WTC11 (cell line): ENCODE data around the gene HSPG2. TPM values are rescaled to one million over a fixed set of nuclear protein-coding genes. Genes with fewer than 3 reads are reported as not detected.

Experiments
- ATAC-seq: fragments of 200-7000 bp; cut with Tn5 transposase; 2 replicates; pipeline ENCODE4 v1.10.0; 2021; ENCODE audit warnings: mild to moderate bottlenecking, moderate library complexity
- CTCF ChIA-PET: fragments of 300-600 bp; sonication (Branson Sonifier 250); formaldehyde crosslinking; loops from one replicate; lab custom pipeline; 2021; ENCODE audit warnings: antibody characterized with exemption; lab: Charles Lee
- POLR2A ChIA-PET: fragments of 350-600 bp; sonication (Branson Sonifier 250); formaldehyde crosslinking; loops from one replicate; lab custom pipeline; 2021; ENCODE audit warnings: antibody characterized with exemption; lab: Charles Lee
- DNase-seq: peaks from one replicate; pipeline ENCODE4 v3.0.0; 2021; ENCODE audit warnings: low spot score
- H3K27ac Mint-ChIP-seq: 2 replicates; pipeline ENCODE4 v1.8.0; 2021; ENCODE audit warnings: mixed read lengths
- H3K27me3 Mint-ChIP-seq: 2 replicates; pipeline ENCODE4 v1.8.0; 2021; ENCODE audit warnings: low read depth, mild to moderate bottlenecking, moderate library complexity, mixed read lengths
- H3K36me3 Mint-ChIP-seq: 2 replicates; pipeline ENCODE4 v1.8.0; 2021; ENCODE audit warnings: mixed read lengths
- H3K4me1 Mint-ChIP-seq: 2 replicates; pipeline ENCODE4 v1.8.0; 2022; ENCODE audit warnings: mixed read lengths
- H3K4me3 Mint-ChIP-seq: 2 replicates; pipeline ENCODE4 v1.8.0; 2021; ENCODE audit warnings: mild to moderate bottlenecking, moderate library complexity, mixed read lengths
- H3K9me3 Mint-ChIP-seq: 2 replicates; pipeline ENCODE4 v1.8.0; 2021; ENCODE audit warnings: mixed read lengths
- AR ChIP-seq: fragments of 250-450 bp; sonication (Bioruptor Pico); IDR thresholded peaks from 2 replicates; pipeline ENCODE4 v1.9.0; 2021; ENCODE audit warnings: mild to moderate bottlenecking
- ATF1 ChIP-seq: sonication (generic); formaldehyde crosslinking; IDR thresholded peaks from 2 replicates; pipeline ENCODE4 v1.8.1; 2023; ENCODE audit warnings: mild to moderate bottlenecking, moderate library complexity, missing genetic modification reagents
- ATF3 ChIP-seq: sonication (generic); formaldehyde crosslinking; conservative IDR thresholded peaks from 2 replicates; pipeline ENCODE4 v1.8.1; 2022; ENCODE audit warnings: mild to moderate bottlenecking, missing genetic modification reagents
- E2F1 ChIP-seq: sonication (generic); formaldehyde crosslinking; IDR thresholded peaks from 2 replicates; pipeline ENCODE4 v1.8.0; 2022; ENCODE audit warnings: mild to moderate bottlenecking, missing genetic modification reagents
- E2F4 ChIP-seq: sonication (generic); formaldehyde crosslinking; IDR thresholded peaks from 2 replicates; pipeline ENCODE4 v1.8.1; 2022; ENCODE audit warnings: low read depth, mild to moderate bottlenecking, moderate library complexity, missing genetic modification reagents, borderline replicate concordance
- FOXP1 ChIP-seq: sonication (generic); formaldehyde crosslinking; IDR thresholded peaks from 2 replicates; pipeline ENCODE4 v1.8.0; 2022; ENCODE audit warnings: missing genetic modification reagents, mild to moderate bottlenecking, moderate library complexity, borderline replicate concordance
- HMGXB4 ChIP-seq: sonication (generic); formaldehyde crosslinking; IDR thresholded peaks from 2 replicates; pipeline ENCODE4 v1.8.1; 2023; ENCODE audit warnings: mild to moderate bottlenecking, moderate library complexity, missing genetic modification reagents
- IRF2 ChIP-seq: sonication (generic); formaldehyde crosslinking; IDR thresholded peaks from 2 replicates; pipeline ENCODE4 v1.8.0; 2022; ENCODE audit warnings: low read depth, missing genetic modification reagents, borderline replicate concordance
- MXD4 ChIP-seq: fragments of 250-450 bp; sonication (Bioruptor Pico); IDR thresholded peaks from 2 replicates; pipeline ENCODE4 v1.8.0; 2021; ENCODE audit warnings: mild to moderate bottlenecking, moderate library complexity, borderline replicate concordance
- MYBL2 ChIP-seq: sonication (generic); formaldehyde crosslinking; IDR thresholded peaks from 2 replicates; pipeline ENCODE4 v1.8.1; 2023; ENCODE audit warnings: mild to moderate bottlenecking, moderate library complexity, missing genetic modification reagents
- NFE2L1 ChIP-seq: sonication (generic); formaldehyde crosslinking; IDR thresholded peaks from 2 replicates; pipeline ENCODE4 v1.8.1; 2023; ENCODE audit warnings: missing genetic modification reagents
- PRDM15 ChIP-seq: sonication (generic); formaldehyde crosslinking; IDR thresholded peaks from 2 replicates; pipeline ENCODE4 v1.8.0; 2022; ENCODE audit warnings: missing genetic modification reagents
- SMAD4 ChIP-seq: sonication (generic); formaldehyde crosslinking; IDR thresholded peaks from 2 replicates; pipeline ENCODE4 v1.8.0; 2022; ENCODE audit warnings: mild to moderate bottlenecking, missing genetic modification reagents
- SP1 ChIP-seq: sonication (generic); formaldehyde crosslinking; conservative IDR thresholded peaks from 2 replicates; pipeline ENCODE4 v1.8.1; 2022; ENCODE audit warnings: missing genetic modification reagents
- TEAD1 ChIP-seq: sonication (generic); formaldehyde crosslinking; IDR thresholded peaks from 2 replicates; pipeline ENCODE4 v1.8.0; 2022; ENCODE audit warnings: mild to moderate bottlenecking, missing genetic modification reagents
- TP53 ChIP-seq: sonication (generic); formaldehyde crosslinking; IDR thresholded peaks from 2 replicates; pipeline ENCODE4 v1.8.1; 2023; ENCODE audit warnings: mild to moderate bottlenecking, missing genetic modification reagents
- ZNF219 ChIP-seq: sonication (generic); formaldehyde crosslinking; IDR thresholded peaks from 2 replicates; pipeline ENCODE4 v1.8.0; 2023; ENCODE audit warnings: missing genetic modification reagents, mild to moderate bottlenecking, borderline replicate concordance
- ZNF263 ChIP-seq: sonication (generic); formaldehyde crosslinking; IDR thresholded peaks from 2 replicates; pipeline ENCODE4 v1.8.1; 2022; ENCODE audit warnings: low read depth, mild to moderate bottlenecking, moderate library complexity, missing genetic modification reagents
- ZNF416 ChIP-seq: fragments of 250-450 bp; sonication (Bioruptor Pico); IDR thresholded peaks from 2 replicates; pipeline ENCODE4 v1.9.0; 2021; ENCODE audit warnings: mild to moderate bottlenecking, inconsistent platforms
- total RNA-seq: library from RNA; stranded (reverse); gene quantifications from 3 replicates; pipeline ENCODE4 v1.2.3, GENCODE V29; 2021

HSPG2 gene
- total RNA-seq, 1 experiment from 2014 or later: 120 TPM

GRCh38 chr1:21838359-21839157, 98.6 kb downstream of the HSPG2 start:
- no peak overlapping the region for H3K4me3 Mint-ChIP-seq
- H3K36me3 Mint-ChIP-seq: peaks cover 59% of the 10 kb centered on the region
- CTCF ChIA-PET: interaction anchor here (1.1 kb wide), 1 partner anchor 125 kb away, joined by 3 read pairs; no protein-coding TSS in a partner anchor

GRCh38 chr1:21837476-21837875, 99.6 kb downstream of the HSPG2 start:
- no peak for TF ChIP-seq ATF1
- no peak for TF ChIP-seq AR
- TF ChIP-seq ZNF416 (CRISPR knock-in tag): no peak
- no peak for TF ChIP-seq ZNF263 (CRISPR knock-in tag)
- TF ChIP-seq MYBL2 (CRISPR knock-in tag): no peak
- no peak for TF ChIP-seq ZNF219 (CRISPR knock-in tag)
- TF ChIP-seq E2F4: no peak
- TF ChIP-seq PRDM15 (CRISPR knock-in tag): no peak
- no peak for TF ChIP-seq IRF2 (CRISPR knock-in tag)
- no peak for TF ChIP-seq SP1 (CRISPR knock-in tag)
- no peak for TF ChIP-seq TEAD1 (CRISPR knock-in tag)
- no peak for TF ChIP-seq SMAD4 (CRISPR knock-in tag)
- ATAC-seq: no peak
- POLR2A ChIA-PET: no interaction called here
- Mint-ChIP-seq H3K4me1 (no peaks in the 10 kb centered on the region), H3K4me3 (no peak overlapping the region), H3K27ac (no peak overlapping the region), H3K9me3 (peaks cover 19% of the 10 kb centered on the region), H3K27me3 (no peaks in the 10 kb centered on the region), H3K36me3 (peaks cover 63% of the 10 kb centered on the region)
- no peak for DNase-seq
- CTCF ChIA-PET: interaction anchor here (0.7 kb wide), 1 partner anchor 166 kb away, joined by 6 read pairs; no protein-coding TSS in a partner anchor

More at GRCh38 chr1:21838359-21839157, 98.6 kb downstream of the HSPG2 start:
- no peaks in the 10 kb centered on the region for H3K4me1 Mint-ChIP-seq
- DNase-seq (no peak), ATAC-seq (no peak)
- POLR2A ChIA-PET: interaction anchor here (0.6 kb wide), 1 partner anchor 405 kb away, joined by 4 read pairs; no protein-coding TSS in a partner anchor
- 0 out of 2 replicates have a peak overlapping the region, but pooled peaks have one; percentile 76 for H3K27ac Mint-ChIP-seq
- no peaks in the 10 kb centered on the region for H3K27me3 Mint-ChIP-seq
- peaks cover 18% of the 10 kb centered on the region for H3K9me3 Mint-ChIP-seq
- TF ChIP-seq TP53 (CRISPR knock-in tag): no peak
- TF ChIP-seq, all 79 proteins: peak for 0

- ATAC-seq (no peak), DNase-seq (no peak)
- Mint-ChIP-seq H3K4me3 (no peak overlapping the region), H3K4me1 (no peaks in the 10 kb centered on the region), H3K9me3 (peaks cover 19% of the 10 kb centered on the region), H3K27ac (no peak overlapping the region), H3K27me3 (no peaks in the 10 kb centered on the region), H3K36me3 (peaks cover 69% of the 10 kb centered on the region)
- ChIA-PET POLR2A (no interaction called here), CTCF (no interaction called here)
- no peak for TF ChIP-seq MXD4 (CRISPR knock-in tag)
- TF ChIP-seq E2F1 (CRISPR knock-in tag): no peak
- no peak for TF ChIP-seq NFE2L1 (CRISPR knock-in tag)
- no peak for TF ChIP-seq ATF3 (CRISPR knock-in tag)
- TF ChIP-seq HMGXB4 (CRISPR knock-in tag): no peak
- TF ChIP-seq FOXP1: no peak
Measured at GRCh38 chr1:21836729-21837128, 100.4 kb downstream of the HSPG2 start.
